ENCODE results near the gene TBC1D20.
A peak's percentile ranks its signal among the peaks of the same experiment; 100 is the strongest.

The TBC1D20 gene

GRCh38 chr20:420721-421574, 41.4 kb downstream of the TBC1D20 start:
- DNase-seq (ENCODE audit: insufficient read length, low spot score) (no peak), FAIRE-seq (no peak)

GRCh38 chr20:420166-420620, 42.1 kb downstream of the TBC1D20 start:
- FAIRE-seq (no peak), DNase-seq (ENCODE audit: insufficient read length, low spot score) (no peak)

- no peak for DNase-seq (ENCODE audit: insufficient read length, low spot score)
- no peak for FAIRE-seq
These were observed 42.7 kb downstream of the TBC1D20 start for GRCh38 chr20:419556-420165.

- DNase-seq (ENCODE audit: insufficient read length, low spot score) (no peak), FAIRE-seq (no peak)
These were observed 43.4 kb downstream of the TBC1D20 start for GRCh38 chr20:418858-419365.

GRCh38 chr20:417801-418342, 44.5 kb downstream of the TBC1D20 start:
- DNase-seq (ENCODE audit: insufficient read length, low spot score) (no peak), FAIRE-seq (no peak)

GRCh38 chr20:416950-417800, 45.2 kb downstream of the TBC1D20 start:
- no peak for FAIRE-seq
- no peak for DNase-seq (ENCODE audit: insufficient read length, low spot score)

GRCh38 chr20:415820-416322, 46.5 kb downstream of the TBC1D20 start:
- FAIRE-seq = no peak

GRCh38 chr20:414161-414560, 48.2 kb downstream of the TBC1D20 start:
- FAIRE-seq (no peak), DNase-seq (ENCODE audit: insufficient read length, low spot score) (no peak)

More at GRCh38 chr20:415820-416322, 46.5 kb downstream of the TBC1D20 start:
- no peak for DNase-seq (ENCODE audit: insufficient read length, low spot score)

- no peak for FAIRE-seq
These were observed 50.3 kb downstream of the TBC1D20 start for GRCh38 chr20:412081-412480.

GRCh38 chr20:409697-410559, 52.4 kb downstream of the TBC1D20 start:
- no peak for FAIRE-seq
- no peak for DNase-seq (ENCODE audit: insufficient read length, low spot score)

More at GRCh38 chr20:412081-412480, 50.3 kb downstream of the TBC1D20 start:
- DNase-seq (ENCODE audit: insufficient read length, low spot score) = no peak

GRCh38 chr20:408843-409696, 53.3 kb downstream of the TBC1D20 start:
- FAIRE-seq = no peak
- no peak for DNase-seq (ENCODE audit: insufficient read length, low spot score)

- DNase-seq (ENCODE audit: insufficient read length, low spot score) = peak; percentile 94
- FAIRE-seq = no peak
These were observed 54.1 kb downstream of the TBC1D20 start, which contains the start of gene RBCK1 for GRCh38 chr20:407953-408842. TSS of gene RBCK1 (plus strand) at chr20:408299. CDS start at chr20:408758, 459 bp downstream.

GRCh38 chr20:407133-407952, 55.0 kb downstream of the TBC1D20 start:
- FAIRE-seq (no peak), DNase-seq (ENCODE audit: insufficient read length, low spot score) (peak; percentile 92)

- no peak for FAIRE-seq
- DNase-seq (ENCODE audit: insufficient read length, low spot score) = no peak
These were observed 55.9 kb downstream of the TBC1D20 start for GRCh38 chr20:406200-407132.

GRCh38 chr20:404088-404487, 58.2 kb downstream of the TBC1D20 start:
- FAIRE-seq = no peak
- DNase-seq (ENCODE audit: insufficient read length, low spot score) = no peak

- DNase-seq (ENCODE audit: insufficient read length, low spot score) (no peak), FAIRE-seq (no peak)
These were observed 58.8 kb downstream of the TBC1D20 start for GRCh38 chr20:403582-403957.

Data from HTR-8/SVneo (cell line).